Brain microvascular endothelial cell (primary cell): ENCODE measurements around the gene FCHSD2.

Experiments used
- DNase-seq: peaks from one replicate; pipeline ENCODE4 v3.0.0-alpha.2; 2020
- H3K27ac ChIP-seq: fragments of 250-450 bp; sonication (Bioruptor Pico); 2 replicates; pipeline ENCODE4 v1.5.1; 2020; ENCODE audit warnings: mild to moderate bottlenecking, moderate library complexity
- H3K27me3 ChIP-seq: fragments of 250-450 bp; sonication (Bioruptor Pico); replicated peaks from 2 replicates; pipeline ENCODE4 v1.5.1; 2020; ENCODE audit warnings: mild to moderate bottlenecking
- H3K36me3 ChIP-seq: fragments of 250-450 bp; sonication (Bioruptor Pico); replicated peaks from 2 replicates; pipeline ENCODE4 v1.5.1; 2020; ENCODE audit warnings: mild to moderate bottlenecking
- H3K4me3 ChIP-seq: 2 replicates; pipeline ENCODE4 v1.5.1; 2011; ENCODE audit warnings: low read depth, mild to moderate bottlenecking, control low read depth, low read length, moderate library complexity
- CTCF ChIP-seq: IDR thresholded peaks from 2 replicates; pipeline ENCODE4 v1.5.1; 2011; ENCODE audit warnings: low read depth, mild to moderate bottlenecking, moderate library complexity, low read length, control low read depth, inconsistent platforms; ENCODE audit errors: missing control alignments
- in situ Hi-C: cut with HindIII; loops from 2 replicates; pipeline ENCODE4 v1.10.0; 2017; ENCODE audit warnings: low sequenced_read_pairs, low pct_ligation_motif_present

FCHSD2 gene

GRCh38 chr11:72947229-72947628 is 194.9 kb downstream of the FCHSD2 start:
- DNase-seq, result no peak
- H3K4me3 ChIP-seq, result no peak overlapping the region
- no peaks in the 10 kb centered on the region for H3K36me3 ChIP-seq
- no peak overlapping the region for H3K27ac ChIP-seq
- in situ Hi-C loops, result no loop called here
- H3K27me3 ChIP-seq, result no peaks in the 10 kb centered on the region
- no peak for TF ChIP-seq CTCF

DNA sequence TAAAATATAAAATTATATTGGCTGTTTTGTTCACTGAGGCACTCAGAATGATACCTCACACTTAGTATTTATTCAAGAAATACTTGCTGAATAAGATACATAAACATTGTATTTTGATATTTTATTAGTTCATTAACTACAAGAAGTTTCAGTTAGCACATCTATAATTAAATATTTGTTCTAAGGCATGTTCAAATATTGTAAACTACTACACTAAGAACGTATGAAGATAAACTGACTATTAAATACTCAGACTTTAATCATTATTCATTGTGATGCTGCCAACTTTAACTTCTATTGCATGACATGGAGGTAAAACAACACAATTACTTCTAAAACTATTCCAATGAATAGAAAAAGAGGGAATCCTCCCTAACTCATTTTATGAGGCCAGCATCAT is 198.5 kb downstream of the FCHSD2 start:
- Histone ChIP-seq H3K4me3 (no peak overlapping the region), H3K36me3 (no peaks in the 10 kb centered on the region), H3K27ac (no peak overlapping the region), H3K27me3 (no peaks in the 10 kb centered on the region)
- TF ChIP-seq CTCF, result no peak
- in situ Hi-C loops, result no loop called here
- no peak for DNase-seq

DNA sequence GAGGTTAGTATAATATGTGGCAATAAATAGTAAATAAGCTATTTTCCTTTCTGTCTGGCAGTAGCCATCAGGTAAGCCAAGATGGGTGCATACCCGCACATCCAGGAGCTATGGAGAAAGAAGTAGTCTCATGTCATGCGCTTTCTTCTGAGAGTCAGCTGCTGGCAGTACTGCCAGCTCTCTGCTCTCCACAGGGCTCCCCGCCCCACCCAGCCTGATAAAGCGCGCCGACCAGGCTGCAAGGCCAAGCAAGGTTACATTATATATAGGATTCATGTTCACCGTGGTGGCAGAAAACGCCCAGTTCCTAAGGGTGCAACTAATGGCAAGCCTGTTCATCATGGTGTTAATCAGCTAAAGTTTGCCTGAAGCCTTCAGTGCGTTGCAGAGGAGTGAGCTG is 201.7 kb downstream of the FCHSD2 start:
- DNase-seq, result no peak
- TF ChIP-seq CTCF, result no peak
- H3K27me3 ChIP-seq, result no peaks in the 10 kb centered on the region
- no peak overlapping the region for H3K27ac ChIP-seq
- no peak overlapping the region for H3K4me3 ChIP-seq
- in situ Hi-C loops, result no loop called here
- H3K36me3 ChIP-seq, result no peaks in the 10 kb centered on the region

DNA sequence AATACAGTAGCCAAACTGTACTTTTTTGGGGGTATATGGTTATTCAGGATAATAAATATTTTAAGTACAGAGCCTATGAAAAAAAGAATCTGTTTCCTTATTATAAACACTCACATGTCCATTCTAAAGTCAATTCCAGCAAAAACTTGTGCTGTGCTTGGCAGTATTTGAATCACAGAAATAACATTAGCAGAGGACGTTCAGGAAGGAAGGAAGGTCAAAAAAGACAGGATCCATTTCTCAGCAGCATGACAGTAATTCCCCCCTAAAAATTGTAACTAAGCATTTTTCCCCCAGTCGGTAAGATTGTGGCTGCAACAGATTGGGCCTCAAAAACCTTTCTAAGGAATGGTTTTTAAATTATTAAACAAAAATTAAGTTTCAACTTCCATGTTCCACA is 203.1 kb downstream of the FCHSD2 start:
- in situ Hi-C loops, result no loop called here
- H3K27ac ChIP-seq, result no peak overlapping the region
- no peak for DNase-seq

DNA sequence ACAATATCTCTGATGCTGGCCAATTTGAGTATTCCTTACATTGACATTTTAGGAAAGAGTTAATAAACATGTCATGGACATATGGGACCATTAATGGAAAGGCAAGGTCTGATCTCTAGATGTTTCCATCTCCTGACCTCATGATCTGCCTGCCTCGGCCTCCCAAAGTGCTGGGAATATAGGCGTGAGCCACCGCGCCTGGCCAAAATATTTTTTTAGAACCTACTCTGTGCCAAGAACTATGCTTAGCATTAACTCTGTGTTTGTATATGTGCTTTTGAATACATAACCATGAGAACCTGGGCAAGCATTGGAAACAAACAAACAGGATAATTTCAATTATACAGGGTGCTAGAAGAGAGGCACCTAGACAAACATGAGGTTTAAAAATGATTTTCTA is 204.7 kb downstream of the FCHSD2 start:
- DNase-seq, result no peak
- no peak for TF ChIP-seq CTCF
- H3K36me3 ChIP-seq, result no peaks in the 10 kb centered on the region
- no peak overlapping the region for H3K27ac ChIP-seq
- no peaks in the 10 kb centered on the region for H3K27me3 ChIP-seq
- in situ Hi-C loops, result no loop called here
- H3K4me3 ChIP-seq, result no peak overlapping the region

More for the DNA sequence above, 203.1 kb downstream of the FCHSD2 start:
- Histone ChIP-seq H3K4me3 (no peak overlapping the region), H3K27me3 (no peaks in the 10 kb centered on the region), H3K36me3 (no peaks in the 10 kb centered on the region)
- no peak for TF ChIP-seq CTCF

DNA sequence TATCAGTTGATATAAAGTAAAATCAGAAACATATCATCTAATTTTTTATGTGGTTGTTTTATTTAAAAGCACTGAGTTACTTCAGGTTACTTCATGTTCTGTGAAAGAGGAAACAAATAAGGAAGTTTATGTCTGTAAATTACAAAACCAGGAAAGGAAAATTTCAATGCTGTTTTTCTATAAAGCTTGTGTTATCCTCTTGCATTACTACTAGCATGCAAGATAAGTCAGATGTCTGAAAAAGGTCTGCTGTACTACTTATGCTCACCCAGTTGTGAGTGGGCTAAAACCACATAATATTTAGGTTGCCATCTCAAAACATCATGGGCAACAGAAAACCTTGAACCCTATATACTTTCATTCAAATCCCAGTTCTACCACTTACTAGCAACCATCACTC is 206.4 kb downstream of the FCHSD2 start:
- Histone ChIP-seq H3K27me3 (no peaks in the 10 kb centered on the region), H3K27ac (no peak overlapping the region), H3K36me3 (no peaks in the 10 kb centered on the region), H3K4me3 (no peak overlapping the region)
- no peak for TF ChIP-seq CTCF
- in situ Hi-C loops, result no loop called here
- DNase-seq, result no peak
